Measurements from ENCODE around the gene MCC.

DNA sequence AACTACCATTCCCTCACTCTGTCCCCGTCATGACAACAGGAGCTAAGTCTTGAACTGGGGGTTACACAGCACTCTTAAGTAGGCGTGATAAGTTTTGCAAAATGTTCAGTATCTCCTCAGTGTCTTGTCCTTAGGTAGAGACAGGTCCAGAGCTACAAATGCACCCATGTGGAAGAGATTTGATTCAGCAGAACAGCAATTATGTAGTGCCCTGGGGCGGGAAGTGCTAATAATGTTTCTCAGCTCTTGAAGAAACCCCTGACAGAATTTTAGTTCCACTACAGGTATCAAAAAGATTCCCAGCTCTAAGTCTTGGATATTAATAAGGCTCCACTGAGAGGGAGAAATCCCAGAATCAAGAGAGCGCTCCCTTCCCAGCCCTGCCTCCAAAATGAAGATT, 462.0 kb downstream of the MCC start:
- TF ChIP-seq, protein P1, sequence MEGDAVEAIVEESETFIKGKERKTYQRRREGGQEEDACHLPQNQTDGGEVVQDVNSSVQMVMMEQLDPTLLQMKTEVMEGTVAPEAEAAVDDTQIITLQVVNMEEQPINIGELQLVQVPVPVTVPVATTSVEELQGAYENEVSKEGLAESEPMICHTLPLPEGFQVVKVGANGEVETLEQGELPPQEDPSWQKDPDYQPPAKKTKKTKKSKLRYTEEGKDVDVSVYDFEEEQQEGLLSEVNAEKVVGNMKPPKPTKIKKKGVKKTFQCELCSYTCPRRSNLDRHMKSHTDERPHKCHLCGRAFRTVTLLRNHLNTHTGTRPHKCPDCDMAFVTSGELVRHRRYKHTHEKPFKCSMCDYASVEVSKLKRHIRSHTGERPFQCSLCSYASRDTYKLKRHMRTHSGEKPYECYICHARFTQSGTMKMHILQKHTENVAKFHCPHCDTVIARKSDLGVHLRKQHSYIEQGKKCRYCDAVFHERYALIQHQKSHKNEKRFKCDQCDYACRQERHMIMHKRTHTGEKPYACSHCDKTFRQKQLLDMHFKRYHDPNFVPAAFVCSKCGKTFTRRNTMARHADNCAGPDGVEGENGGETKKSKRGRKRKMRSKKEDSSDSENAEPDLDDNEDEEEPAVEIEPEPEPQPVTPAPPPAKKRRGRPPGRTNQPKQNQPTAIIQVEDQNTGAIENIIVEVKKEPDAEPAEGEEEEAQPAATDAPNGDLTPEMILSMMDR (IDR thresholded peaks at IDR 0.05), result no peak
- TF ChIP-seq POLR2A (IDR thresholded peaks at IDR 0.05), result no peak
